AG10803 (cell line): ENCODE data around the gene FSTL5.

ENCODE experiments used
- DNase-seq: peaks from one replicate; pipeline ENCODE4 v3.0.0; 2010; ENCODE audit warnings: low read depth
- H3K4me3 ChIP-seq: 2 replicates; pipeline ENCODE4 v1.5.1; 2011; ENCODE audit warnings: mild to moderate bottlenecking, low read length, control low read depth
- TF ChIP-seq, protein P1 (sequence below): conservative IDR thresholded peaks from 2 replicates; pipeline ENCODE4 v1.5.1; 2011; ENCODE audit warnings: mild to moderate bottlenecking, low read length, control low read depth, inconsistent platforms

The FSTL5 gene

DNA sequence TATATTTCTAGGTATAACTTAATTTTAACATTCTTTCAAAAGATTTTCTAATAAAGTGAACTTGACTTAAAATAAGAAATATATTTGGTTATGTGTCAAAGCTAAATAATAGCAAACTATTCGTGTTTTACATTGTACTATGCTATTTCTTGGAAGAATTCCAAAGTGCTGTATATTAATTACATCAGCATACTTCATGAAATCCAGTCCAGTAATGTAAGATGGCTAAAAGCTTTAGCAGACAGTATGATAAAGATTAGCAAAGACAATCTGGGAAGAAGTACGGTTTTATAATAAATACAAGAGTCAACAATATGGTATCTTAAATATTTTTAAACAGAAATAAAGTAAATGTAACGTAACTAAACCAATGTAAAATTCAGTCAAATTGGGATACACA, 125.7 kb downstream of the FSTL5 start:
- no peak overlapping the region for H3K4me3 ChIP-seq
- TF ChIP-seq, protein P1, sequence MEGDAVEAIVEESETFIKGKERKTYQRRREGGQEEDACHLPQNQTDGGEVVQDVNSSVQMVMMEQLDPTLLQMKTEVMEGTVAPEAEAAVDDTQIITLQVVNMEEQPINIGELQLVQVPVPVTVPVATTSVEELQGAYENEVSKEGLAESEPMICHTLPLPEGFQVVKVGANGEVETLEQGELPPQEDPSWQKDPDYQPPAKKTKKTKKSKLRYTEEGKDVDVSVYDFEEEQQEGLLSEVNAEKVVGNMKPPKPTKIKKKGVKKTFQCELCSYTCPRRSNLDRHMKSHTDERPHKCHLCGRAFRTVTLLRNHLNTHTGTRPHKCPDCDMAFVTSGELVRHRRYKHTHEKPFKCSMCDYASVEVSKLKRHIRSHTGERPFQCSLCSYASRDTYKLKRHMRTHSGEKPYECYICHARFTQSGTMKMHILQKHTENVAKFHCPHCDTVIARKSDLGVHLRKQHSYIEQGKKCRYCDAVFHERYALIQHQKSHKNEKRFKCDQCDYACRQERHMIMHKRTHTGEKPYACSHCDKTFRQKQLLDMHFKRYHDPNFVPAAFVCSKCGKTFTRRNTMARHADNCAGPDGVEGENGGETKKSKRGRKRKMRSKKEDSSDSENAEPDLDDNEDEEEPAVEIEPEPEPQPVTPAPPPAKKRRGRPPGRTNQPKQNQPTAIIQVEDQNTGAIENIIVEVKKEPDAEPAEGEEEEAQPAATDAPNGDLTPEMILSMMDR, result no peak
- DNase-seq, result no peak

DNA sequence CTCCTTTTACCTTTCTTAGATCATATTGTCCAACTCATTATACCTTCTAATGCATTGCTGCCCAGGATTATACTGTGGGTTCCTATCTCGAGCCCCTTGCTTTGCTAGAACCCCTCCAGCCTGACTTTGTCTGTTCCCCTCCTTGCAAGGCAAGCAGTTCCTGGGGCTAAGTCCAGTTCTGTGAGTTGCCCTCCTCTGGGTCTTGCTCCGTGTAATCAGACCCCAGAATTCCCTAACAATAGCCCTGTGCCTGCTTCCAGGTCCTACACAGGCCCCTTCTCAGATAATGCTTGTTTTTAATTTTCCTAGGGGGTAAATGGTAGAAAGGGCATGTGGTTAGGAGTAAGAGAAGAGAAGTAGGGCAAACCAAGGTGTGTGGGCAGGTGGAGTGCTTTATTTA, 145.9 kb downstream of the FSTL5 start:
- TF ChIP-seq, protein P1, result no peak
- H3K4me3 ChIP-seq, result no peak overlapping the region
- no peak for DNase-seq

DNA sequence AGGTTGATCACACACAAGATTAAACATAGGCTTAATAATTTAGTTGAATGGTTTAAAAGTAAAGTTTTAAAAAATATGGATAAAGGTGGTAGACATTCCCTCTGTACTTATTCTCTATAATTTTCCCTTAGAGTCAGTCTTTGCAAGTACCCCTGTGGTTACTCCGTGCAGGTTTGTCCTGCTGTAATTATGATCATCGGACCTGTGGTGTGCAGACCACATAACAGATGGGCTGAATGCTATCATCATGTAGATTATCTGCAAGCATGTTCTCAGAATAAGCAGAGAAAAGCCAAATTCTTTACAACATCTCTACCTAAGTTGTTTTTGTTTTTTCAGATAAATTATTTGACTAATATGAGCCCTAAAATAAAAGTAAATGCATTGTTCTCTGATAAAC, 146.8 kb downstream of the FSTL5 start:
- TF ChIP-seq, protein P1, result no peak
- no peak overlapping the region for H3K4me3 ChIP-seq
- no peak for DNase-seq

DNA sequence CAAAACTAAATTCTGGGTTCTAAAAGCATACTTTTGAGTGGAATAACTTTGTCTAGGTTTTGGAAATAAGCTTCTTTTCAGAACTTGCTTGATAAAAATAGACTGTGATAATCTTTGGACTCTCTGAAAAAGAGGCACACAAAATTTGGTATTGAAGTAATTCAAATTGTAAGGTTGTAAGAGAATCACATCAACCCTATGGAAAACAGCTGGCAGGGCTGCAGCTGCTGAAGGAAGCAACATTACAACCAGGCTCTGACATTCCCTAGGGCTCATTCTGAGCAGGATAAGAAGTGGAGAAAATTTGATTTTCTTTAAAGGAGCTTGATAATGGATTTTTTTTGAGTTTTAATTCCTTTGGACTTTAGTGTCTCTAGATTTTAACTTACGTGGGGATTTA, 147.6 kb downstream of the FSTL5 start:
- TF ChIP-seq, protein P1, result no peak
- no peak overlapping the region for H3K4me3 ChIP-seq
- DNase-seq, result no peak

DNA sequence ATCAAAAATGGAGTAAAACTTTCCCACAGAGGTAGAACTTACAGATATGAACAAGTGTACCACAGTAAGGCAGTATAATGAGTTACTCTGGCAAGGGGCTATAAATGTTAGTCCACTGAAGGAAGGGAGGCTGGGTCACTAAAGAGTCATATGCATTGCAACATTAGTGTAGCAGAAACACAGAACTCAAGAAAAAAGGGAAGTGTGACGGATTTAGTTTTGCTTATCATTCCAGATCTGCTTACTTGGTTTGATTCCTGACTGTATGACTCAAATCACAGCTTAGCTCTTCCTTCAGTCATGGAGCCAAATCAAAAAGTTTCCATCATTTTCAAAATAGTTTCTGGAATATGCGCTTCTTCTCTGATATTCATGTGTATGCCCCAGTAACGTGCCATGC, 148.7 kb downstream of the FSTL5 start:
- TF ChIP-seq, protein P1, result no peak
- peak; percentile 5 for DNase-seq

DNA sequence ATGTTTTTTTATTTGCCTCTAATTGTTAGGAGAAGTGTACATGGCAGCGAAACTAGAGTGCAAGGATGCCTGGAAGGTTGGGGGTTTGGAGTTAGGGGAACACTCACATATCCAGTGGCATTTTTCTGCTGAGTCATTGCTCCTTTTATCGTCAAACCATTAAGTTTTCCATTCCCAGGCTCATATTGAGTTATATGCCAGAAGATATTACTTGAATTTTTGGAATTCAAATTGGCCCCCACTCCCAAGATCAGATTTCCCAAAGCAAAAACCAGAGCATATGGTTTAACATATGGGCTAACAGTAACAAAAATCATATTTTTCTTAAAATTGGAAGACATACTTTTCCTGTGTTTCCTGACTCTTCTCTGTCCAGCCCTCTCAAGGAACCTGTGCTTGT, 152.7 kb downstream of the FSTL5 start:
- TF ChIP-seq, protein P1, result no peak
- H3K4me3 ChIP-seq, result no peak overlapping the region
- DNase-seq, result peak; percentile 4

More for the DNA sequence above, 148.7 kb downstream of the FSTL5 start:
- H3K4me3 ChIP-seq, result no peak overlapping the region

DNA sequence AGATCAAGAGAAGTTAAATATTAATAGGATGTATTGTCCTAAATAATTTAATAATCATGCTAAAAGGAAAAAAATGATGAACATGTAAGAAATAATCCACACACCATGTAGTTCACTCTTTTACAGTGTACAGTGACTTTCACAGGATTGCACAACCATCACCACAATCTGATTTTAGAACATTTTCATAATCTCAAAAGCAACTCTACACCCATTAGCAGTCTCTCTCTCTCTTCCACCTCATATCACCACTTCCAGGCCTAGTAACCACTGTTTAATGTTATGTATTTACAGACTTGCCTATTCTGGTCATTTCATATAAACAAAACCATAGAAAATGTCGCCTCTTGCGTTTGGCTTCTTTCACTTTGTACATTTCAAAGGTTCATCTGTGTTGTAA, 153.4 kb downstream of the FSTL5 start:
- TF ChIP-seq, protein P1, result no peak
- no peak overlapping the region for H3K4me3 ChIP-seq
- DNase-seq, result peak; percentile 5
